Caco-2 (cell line): ENCODE measurements around the gene ABHD14A. TPM values are rescaled to one million over a fixed set of nuclear protein-coding genes. Genes with fewer than 3 reads are reported as not detected.

Experiments used
- BruUV-seq: library from RNA; stranded (reverse); fragments of 400-500 nt; replicated peaks from 2 replicates; lab custom pipeline; 2021; lab: Mats Ljungman, UMichigan
- CTCF ChIA-PET: fragments of 300-600 bp; sonication (Branson Sonifier 250); formaldehyde crosslinking; loops from one replicate; lab custom pipeline; 2022; ENCODE audit warnings: antibody characterized with exemption; lab: Charles Lee
- POLR2A ChIA-PET: fragments of 300-600 bp; sonication (Branson Sonifier 250); formaldehyde crosslinking; loops from one replicate; lab custom pipeline; 2022; ENCODE audit warnings: antibody characterized with exemption; lab: Charles Lee
- DNase-seq, 2 experiments: peaks; one replicate each; pipeline versions ENCODE4 v3.0.0 to v3.0.0-alpha.2; 2020 to 2022
- H3K27me3 ChIP-seq: replicated peaks from 2 replicates; pipeline ENCODE4 v1.6.0; 2011; ENCODE audit warnings: low read length; ENCODE audit not compliant: control insufficient read depth, insufficient read depth
- H3K36me3 ChIP-seq: 2 replicates; pipeline ENCODE4 v1.5.1; 2011; ENCODE audit warnings: low read length; ENCODE audit not compliant: control insufficient read depth, insufficient read depth
- H3K4me1 ChIP-seq: fragments of 250-450 bp; sonication (Bioruptor Pico); 2 replicates; pipeline ENCODE4 v1.5.1; 2020; ENCODE audit warnings: mild to moderate bottlenecking
- H3K4me3 ChIP-seq: 2 replicates; pipeline ENCODE4 v1.5.1; 2011; ENCODE audit warnings: low read depth, mild to moderate bottlenecking, control low read depth, low read length
- H3K9me3 ChIP-seq: fragments of 250-450 bp; sonication (Bioruptor Pico); 2 replicates; pipeline ENCODE4 v1.5.1; 2020; ENCODE audit warnings: mild to moderate bottlenecking, moderate library complexity
- H3K27ac Mint-ChIP-seq: one replicate; pipeline ENCODE4 v1.8.0; 2022; ENCODE audit warnings: mixed read lengths; ENCODE audit not compliant: unreplicated experiment
- H3K27me3 Mint-ChIP-seq: one replicate; pipeline ENCODE4 v1.8.0; 2022; ENCODE audit warnings: mixed read lengths; ENCODE audit not compliant: insufficient read depth, unreplicated experiment
- H3K36me3 Mint-ChIP-seq: one replicate; pipeline ENCODE4 v1.8.0; 2022; ENCODE audit warnings: mild to moderate bottlenecking, mixed read lengths; ENCODE audit not compliant: insufficient read depth, unreplicated experiment
- H3K4me1 Mint-ChIP-seq: one replicate; pipeline ENCODE4 v1.8.0; 2022; ENCODE audit warnings: low read depth, mixed read lengths; ENCODE audit not compliant: unreplicated experiment
- H3K4me3 Mint-ChIP-seq: one replicate; pipeline ENCODE4 v1.8.0; 2022; ENCODE audit warnings: mild to moderate bottlenecking, moderate library complexity, mixed read lengths; ENCODE audit not compliant: unreplicated experiment
- H3K9me3 Mint-ChIP-seq: one replicate; pipeline ENCODE4 v1.8.0; 2022; ENCODE audit warnings: mixed read lengths; ENCODE audit not compliant: unreplicated experiment
- intact Hi-C: fragments of 100-400 bp; cut with micrococcal nuclease; formaldehyde crosslinking; loops from one replicate; pipeline ENCODE4 v1.10.0; 2022; ENCODE audit not compliant: unreplicated experiment
- total RNA-seq: library from RNA; stranded (reverse); gene quantifications from 2 replicates; pipeline ENCODE4 v1.2.3, GENCODE V29; 2022
- TF ChIP-seq, protein P1 (sequence below), 2 experiments: fragments of 200-600 bp in 1 of 2; IDR thresholded peaks; 1 replicate in 1 of 2; 2 replicates in 1 of 2; pipeline versions ENCODE4 v1.5.1 to v1.8.0; 2011 to 2022; ENCODE audit warnings: antibody characterized with exemption in 1 of 2, control low read depth in 1 of 2, inconsistent platforms in 1 of 2, low read depth in 1 of 2, low read length in 1 of 2, mild to moderate bottlenecking in 1 of 2, moderate library complexity in 1 of 2; ENCODE audit not compliant: insufficient read depth in 1 of 2, severe bottlenecking in 1 of 2, unreplicated experiment in 1 of 2

Gene ABHD14A
- total RNA-seq, 1 experiment from 2014 or later: 14.0 TPM

- Histone ChIP-seq H3K9me3 (no peaks in the 10 kb centered on the region), H3K4me3 (no peak overlapping the region), H3K27me3 (no peaks in the 10 kb centered on the region), H3K36me3 (no peaks in the 10 kb centered on the region), H3K4me1 (peaks cover 12% of the 10 kb centered on the region; the same call in 1 of the 2 replicates)
- H3K27me3 Mint-ChIP-seq: no peaks in the 10 kb centered on the region
- DNase-seq: no peak
- POLR2A ChIA-PET: no interaction called here
- intact Hi-C loops: no loop called here
- BruUV-seq: no TSS peak
- CTCF ChIA-PET: no interaction called here
- H3K9me3 Mint-ChIP-seq: no peaks in the 10 kb centered on the region
- no peaks in the 10 kb centered on the region for H3K36me3 Mint-ChIP-seq
- H3K4me3 Mint-ChIP-seq: no peak overlapping the region
- H3K4me1 Mint-ChIP-seq: no peaks in the 10 kb centered on the region
- no peak overlapping the region for H3K27ac Mint-ChIP-seq
- TF ChIP-seq, protein P1, sequence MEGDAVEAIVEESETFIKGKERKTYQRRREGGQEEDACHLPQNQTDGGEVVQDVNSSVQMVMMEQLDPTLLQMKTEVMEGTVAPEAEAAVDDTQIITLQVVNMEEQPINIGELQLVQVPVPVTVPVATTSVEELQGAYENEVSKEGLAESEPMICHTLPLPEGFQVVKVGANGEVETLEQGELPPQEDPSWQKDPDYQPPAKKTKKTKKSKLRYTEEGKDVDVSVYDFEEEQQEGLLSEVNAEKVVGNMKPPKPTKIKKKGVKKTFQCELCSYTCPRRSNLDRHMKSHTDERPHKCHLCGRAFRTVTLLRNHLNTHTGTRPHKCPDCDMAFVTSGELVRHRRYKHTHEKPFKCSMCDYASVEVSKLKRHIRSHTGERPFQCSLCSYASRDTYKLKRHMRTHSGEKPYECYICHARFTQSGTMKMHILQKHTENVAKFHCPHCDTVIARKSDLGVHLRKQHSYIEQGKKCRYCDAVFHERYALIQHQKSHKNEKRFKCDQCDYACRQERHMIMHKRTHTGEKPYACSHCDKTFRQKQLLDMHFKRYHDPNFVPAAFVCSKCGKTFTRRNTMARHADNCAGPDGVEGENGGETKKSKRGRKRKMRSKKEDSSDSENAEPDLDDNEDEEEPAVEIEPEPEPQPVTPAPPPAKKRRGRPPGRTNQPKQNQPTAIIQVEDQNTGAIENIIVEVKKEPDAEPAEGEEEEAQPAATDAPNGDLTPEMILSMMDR (IDR thresholded peaks at IDR 0.05; ENCODE audit: insufficient read depth in 1 of 2, low read depth in 1 of 2, low read length in 1 of 2, severe bottlenecking in 1 of 2, unreplicated experiment in 1 of 2): no peak
These were observed 54.7 kb downstream of the ABHD14A start for GRCh38 chr3:52029535-52029934.

Other genes with a start within 250 kb of the ABHD14A start
- gene IQCF6, start 195.8 kb upstream of the ABHD14A start, total RNA-seq: not detected in 2 replicates
- not detected in 2 replicates for gene IQCF2, start 113.4 kb upstream of the ABHD14A start, total RNA-seq
- not detected in 2 replicates for gene IQCF5, start 99.5 kb upstream of the ABHD14A start, total RNA-seq
- gene IQCF1, start 71.7 kb upstream of the ABHD14A start, total RNA-seq: not detected in 2 replicates
- 39.1 and 43.0 TPM in 2 replicates for gene RRP9, start 33.2 kb upstream of the ABHD14A start, total RNA-seq
- gene PARP3, start 32.7 kb upstream of the ABHD14A start, total RNA-seq: 3.3 and 5.6 TPM in 2 replicates
- not detected in 2 replicates for gene GPR62, start 19.7 kb upstream of the ABHD14A start, total RNA-seq
- gene PCBP4, start 7.6 kb upstream of the ABHD14A start, total RNA-seq: 42.3 and 46.5 TPM in 2 replicates
- gene ABHD14B, start 1.0 kb upstream of the ABHD14A start, total RNA-seq: 26.8 and 29.0 TPM in 2 replicates
- gene ACY1, start 8.5 kb downstream of the ABHD14A start, total RNA-seq: 62.4 and 67.9 TPM in 2 replicates
- gene RPL29, start 20.8 kb downstream of the ABHD14A start, total RNA-seq: 976 and 995 TPM in 2 replicates
- gene DUSP7, start 81.5 kb downstream of the ABHD14A start, total RNA-seq: 8.4 and 9.9 TPM in 2 replicates
- gene POC1A, start 179.4 kb downstream of the ABHD14A start, total RNA-seq: 28.3 and 32.2 TPM in 2 replicates
- 53.1 and 60.0 TPM in 2 replicates for gene ALAS1, start 223.1 kb downstream of the ABHD14A start, total RNA-seq